HG02798 (cell line): ENCODE data around the gene NFAT5.

Source experiments
- ATAC-seq: cut with Tn5 transposase; IDR thresholded peaks from one replicate; pipeline ENCODE4 v1.9.1; 2021; ENCODE audit warnings: mild to moderate bottlenecking; ENCODE audit not compliant: unreplicated experiment, poor library complexity

The NFAT5 gene

GRCh38 chr16:69593751-69594255, 28.0 kb downstream of the NFAT5 start:
- ATAC-seq: no peak

- ATAC-seq: no peak
These were observed 29.6 kb downstream of the NFAT5 start for GRCh38 chr16:69595127-69596036.

GRCh38 chr16:69596801-69597200, 31.0 kb downstream of the NFAT5 start:
- ATAC-seq: no peak

- ATAC-seq: no peak
These were observed 32.3 kb downstream of the NFAT5 start for GRCh38 chr16:69598045-69598444.

- no peak for ATAC-seq
These were observed 34.0 kb downstream of the NFAT5 start for GRCh38 chr16:69599731-69600130.

DNA sequence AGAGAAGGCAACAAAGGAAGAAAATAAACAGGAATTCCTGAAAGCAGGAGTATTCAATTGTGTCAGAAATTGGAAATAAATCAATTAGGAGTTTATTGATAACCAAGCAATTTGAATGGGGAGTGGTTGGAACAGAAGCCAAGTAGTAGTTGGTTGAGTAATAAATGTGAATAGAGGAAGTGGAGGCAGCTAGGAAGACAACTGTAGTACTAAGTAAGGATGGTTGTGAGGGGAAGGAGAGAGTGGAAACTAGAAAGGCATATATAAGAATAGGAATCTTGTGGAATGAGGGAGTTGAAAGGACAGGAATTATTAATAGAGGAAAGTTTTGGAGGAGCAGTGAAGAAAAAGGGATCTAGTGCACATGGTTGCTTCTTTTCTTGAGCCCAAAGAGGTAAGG, 34.4 kb downstream of the NFAT5 start:
- no peak for ATAC-seq

DNA sequence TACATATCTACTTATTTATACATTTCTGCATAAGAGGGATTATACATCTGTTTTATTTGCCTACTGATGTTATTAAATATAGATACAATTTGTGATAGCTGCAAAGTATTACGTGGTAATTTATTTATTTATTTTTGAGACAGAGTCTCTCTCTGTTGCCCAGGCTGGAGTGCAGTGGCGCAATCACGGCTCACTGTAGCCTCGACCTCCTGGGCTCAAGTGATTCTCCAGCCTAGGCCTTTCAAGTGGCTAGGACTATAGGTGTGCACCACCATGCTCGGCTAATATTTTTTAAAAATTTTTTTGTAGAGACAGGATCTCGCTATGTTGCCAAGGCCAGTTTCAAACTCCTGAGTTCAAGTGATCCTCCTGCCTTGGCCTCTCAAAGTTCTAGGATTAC, 35.5 kb downstream of the NFAT5 start:
- ATAC-seq: no peak

GRCh38 chr16:69606985-69607384, 41.2 kb downstream of the NFAT5 start:
- ATAC-seq: no peak

DNA sequence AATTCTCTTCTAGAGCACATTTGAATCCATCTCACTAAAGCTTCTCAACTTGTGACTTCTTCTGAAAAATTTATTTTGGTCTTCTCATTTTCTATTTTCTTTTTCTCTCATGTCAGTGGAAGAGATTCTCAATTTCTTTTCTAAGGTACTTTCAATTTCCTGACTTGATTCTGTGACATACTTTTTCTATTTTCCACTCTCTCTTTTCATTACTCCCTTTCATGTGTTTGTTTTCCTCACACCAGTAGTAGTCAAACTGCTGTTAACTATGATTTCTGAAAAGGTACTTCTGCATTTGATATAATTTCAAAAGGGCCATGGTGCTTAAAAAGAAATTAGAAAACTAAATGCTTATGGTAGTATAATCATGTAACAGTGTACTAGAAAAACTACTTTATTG, 41.9 kb downstream of the NFAT5 start:
- ATAC-seq: no peak

GRCh38 chr16:69610356-69610755, 44.6 kb downstream of the NFAT5 start:
- no peak for ATAC-seq

DNA sequence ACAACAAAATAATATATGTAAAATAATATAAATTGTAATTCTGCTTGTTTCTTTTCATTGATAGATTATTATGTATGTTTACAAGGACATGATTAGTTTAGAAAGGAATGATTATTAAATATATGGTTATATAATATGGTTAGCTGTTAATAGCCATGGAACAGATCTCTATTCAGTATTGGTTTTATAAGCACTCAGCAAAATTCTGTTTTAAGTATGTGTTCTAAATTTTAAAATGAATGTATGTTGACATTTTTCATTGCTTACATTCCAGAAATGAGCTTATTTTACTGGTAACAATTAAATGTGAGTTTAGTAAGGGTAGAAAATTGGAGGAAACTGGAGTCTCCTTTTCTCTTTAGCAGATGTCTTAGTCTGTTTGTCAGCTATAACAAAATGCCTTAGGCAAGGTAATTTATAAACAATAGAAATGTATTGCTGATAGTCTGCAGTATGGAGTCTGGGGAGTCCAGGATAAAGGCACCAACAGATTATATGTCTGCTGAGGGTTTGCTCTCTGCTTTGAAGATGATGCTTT, 45.4 kb downstream of the NFAT5 start:
- no peak for ATAC-seq

GRCh38 chr16:69613378-69614154, 47.8 kb downstream of the NFAT5 start:
- no peak for ATAC-seq

GRCh38 chr16:69615528-69615927, 49.8 kb downstream of the NFAT5 start:
- no peak for ATAC-seq

- no peak for ATAC-seq
These were observed 50.3 kb downstream of the NFAT5 start for GRCh38 chr16:69616082-69616481.

- ATAC-seq: no peak
These were observed 52.5 kb downstream of the NFAT5 start for GRCh38 chr16:69618307-69618706.

DNA sequence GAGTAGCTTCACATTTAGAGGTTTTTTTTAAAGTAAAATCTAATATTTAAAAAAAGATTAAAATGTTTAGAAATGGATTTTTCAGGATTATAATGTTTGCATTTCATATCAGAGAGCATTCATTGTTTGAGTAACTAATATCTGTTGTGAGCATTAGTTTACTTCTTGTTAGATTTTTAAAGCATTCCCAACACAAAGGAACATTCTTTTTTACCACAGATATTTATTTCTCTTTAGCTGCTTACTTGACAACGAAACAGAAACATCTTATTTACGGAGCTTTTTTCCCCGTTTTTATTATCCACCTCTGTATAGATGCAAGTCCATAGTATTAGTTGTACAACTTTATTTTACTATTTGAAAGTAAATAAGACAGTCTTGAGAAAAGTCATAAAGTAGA, 53.0 kb downstream of the NFAT5 start:
- no peak for ATAC-seq

GRCh38 chr16:69619514-69619913, 53.7 kb downstream of the NFAT5 start:
- no peak for ATAC-seq

DNA sequence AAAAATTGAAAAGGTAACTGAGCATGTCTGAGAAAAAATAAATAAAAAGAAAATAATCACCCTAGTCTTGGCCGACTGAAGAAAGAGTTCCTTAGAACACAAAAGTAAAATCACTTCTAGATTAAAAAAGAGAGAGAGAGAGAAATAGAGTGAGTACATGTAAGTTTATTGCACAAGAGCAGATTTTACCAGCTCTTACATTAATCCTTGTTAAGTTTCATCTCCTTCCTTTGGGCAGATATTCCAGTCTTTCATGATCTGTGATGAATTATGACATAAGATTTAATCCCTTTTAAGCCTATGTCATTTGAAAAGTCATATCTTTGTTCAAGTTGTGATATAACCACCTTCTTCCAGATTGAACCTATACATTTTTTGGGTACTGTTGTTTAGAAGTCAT, 54.8 kb downstream of the NFAT5 start:
- no peak for ATAC-seq

DNA sequence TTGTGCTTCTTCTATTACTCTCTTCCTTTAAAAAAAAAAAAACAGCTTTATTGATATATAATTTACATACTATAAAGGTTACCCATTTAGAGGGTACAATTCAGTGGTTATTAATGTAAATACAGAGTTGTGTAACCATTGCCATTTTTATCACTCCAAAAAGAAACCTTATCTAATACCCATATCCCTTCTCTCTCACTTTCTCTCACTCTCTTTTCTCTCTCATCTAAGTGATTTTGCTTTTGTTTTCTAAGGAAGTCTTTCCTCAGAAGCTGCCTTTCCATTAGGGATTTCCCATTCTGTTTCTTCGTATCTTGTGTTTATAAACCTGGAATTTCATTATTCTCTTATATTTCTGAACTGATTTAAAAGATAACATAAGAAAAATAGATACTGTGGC, 55.5 kb downstream of the NFAT5 start:
- ATAC-seq: no peak

- ATAC-seq: no peak
These were observed 60.5 kb downstream of the NFAT5 start for GRCh38 chr16:69626256-69626655.

DNA sequence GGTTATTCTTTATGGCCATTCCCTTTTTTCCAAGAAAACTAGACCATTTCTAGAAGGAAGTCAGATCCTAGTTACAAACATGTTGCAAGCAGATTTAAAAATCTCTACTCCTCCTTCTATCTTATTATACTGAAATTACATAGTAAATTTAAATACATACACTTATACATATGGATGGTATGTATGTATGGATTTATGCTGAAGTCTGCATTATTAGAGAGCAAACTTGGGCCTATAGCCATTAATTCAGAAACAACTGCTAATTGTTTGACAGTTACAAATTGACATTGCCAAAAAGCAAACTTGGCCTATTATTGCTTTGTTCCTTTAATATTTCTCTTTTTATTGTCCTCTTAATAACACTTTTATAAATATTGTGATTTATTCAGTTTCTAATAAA, 67.1 kb downstream of the NFAT5 start:
- ATAC-seq: no peak
